Ammon's horn (tissue), 1 donor: ENCODE results near the gene MAGEA6.
"Not testable (repeated sequence)": the region's sequence is repeated elsewhere in the genome, so short reads cannot be mapped to it uniquely, and the experiment has no call there.

Source experiments
- DNase-seq: peaks from one replicate; pipeline ENCODE4 v3.0.0-alpha.2; 2016; ENCODE audit warnings: low spot score

MAGEA6 gene

DNA sequence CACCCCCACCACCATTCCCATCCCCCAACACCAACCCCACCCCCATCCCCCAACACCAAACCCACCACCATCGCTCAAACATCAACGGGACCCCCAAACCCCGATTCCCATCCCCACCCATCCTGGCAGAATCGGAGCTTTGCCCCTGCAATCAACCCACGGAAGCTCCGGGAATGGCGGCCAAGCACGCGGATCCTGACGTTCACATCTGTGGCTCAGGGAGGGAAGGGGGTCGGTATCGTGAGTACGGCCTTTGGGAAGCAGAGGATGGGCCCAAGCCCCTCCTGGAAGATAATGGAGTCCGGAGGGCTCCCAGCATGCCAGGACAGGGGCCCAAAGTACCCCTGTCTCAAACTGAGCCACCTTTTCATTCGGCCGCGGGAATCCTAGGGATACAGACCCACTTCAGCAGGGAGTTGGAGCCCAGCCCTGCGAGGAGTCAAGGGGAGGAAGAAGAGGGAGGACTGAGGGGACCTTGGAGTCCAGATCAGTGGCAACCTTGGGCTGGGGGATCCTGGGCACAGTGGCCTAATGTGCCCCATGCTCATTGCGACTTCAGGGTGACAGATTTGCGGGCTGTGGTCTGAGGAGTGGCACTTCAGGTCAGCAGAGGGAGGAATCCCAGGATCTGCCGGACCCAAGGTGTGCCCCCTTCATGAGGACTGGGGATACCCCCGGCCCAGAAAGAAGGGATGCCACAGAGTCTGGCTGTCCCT is 35.2 kb downstream of the MAGEA6 start:
- DNase-seq: not testable (repeated sequence)

DNA sequence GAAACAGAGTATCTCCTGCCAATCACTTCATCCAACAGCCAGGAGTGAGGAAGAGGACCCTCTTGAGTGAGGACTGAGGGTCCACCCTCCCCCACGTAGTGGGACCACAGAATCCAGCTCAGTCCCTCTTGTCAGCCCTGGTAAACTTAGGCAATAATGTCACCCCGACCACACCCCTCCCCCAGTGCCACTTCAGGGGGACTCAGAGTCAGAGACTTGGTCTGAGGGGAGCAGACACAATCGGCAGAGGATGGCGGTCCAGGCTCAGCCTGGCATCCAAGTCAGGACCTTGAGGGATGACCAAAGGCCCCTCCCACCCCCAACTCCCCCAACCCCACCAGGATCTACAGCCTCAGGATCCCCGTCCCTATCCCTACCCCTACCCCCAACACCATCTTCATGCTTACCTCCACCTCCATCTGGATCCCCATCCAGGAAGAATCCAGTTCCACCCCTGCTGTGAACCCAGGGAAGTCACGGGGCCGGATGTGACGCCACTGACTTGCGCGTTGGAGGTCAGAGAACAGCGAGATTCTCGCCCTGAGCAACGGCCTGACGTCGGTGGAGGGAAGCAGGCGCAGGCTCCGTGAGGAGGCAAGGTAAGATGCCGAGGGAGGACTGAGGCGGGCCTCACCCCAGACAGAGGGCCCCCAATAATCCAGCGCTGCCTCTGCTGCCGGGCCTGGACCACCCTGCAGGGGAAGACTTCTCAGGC is 36.1 kb downstream of the MAGEA6 start, which contains the start of the genes CSAG1 and MAGEA12:
Gene CSAG1 (minus strand): TSS at position 461 of the 715 bp plus-strand sequence. CDS start 1,261 bp downstream, outside the sequence.
Gene MAGEA12 (plus strand): TSS at position 497 of the 715 bp plus-strand sequence. CDS start 2,405 bp downstream, outside the sequence.
- DNase-seq: no peak

DNA sequence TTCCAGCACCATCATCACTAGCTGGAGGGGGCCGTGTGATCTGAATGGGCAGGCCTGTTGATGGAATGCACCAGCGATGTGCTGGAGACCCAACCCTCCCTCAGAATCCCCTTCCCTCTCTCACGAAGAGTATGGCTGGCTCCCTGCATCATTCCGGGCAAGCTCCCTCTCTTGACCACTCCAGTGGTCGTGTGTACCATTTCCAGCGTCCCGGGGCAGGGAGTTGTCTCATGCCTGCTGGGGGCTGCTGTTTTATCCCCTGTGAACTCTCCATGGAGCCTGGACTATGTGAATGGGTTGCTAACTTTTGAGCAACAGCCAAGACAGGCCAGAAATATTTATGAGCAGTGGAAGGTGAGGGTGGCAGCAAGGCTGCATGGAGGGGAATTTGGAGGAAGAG is 44.1 kb downstream of the MAGEA6 start:
- DNase-seq: no peak
